Psoas muscle (tissue), 8 donors: ENCODE data around the gene NPTXR. TPM values are rescaled to one million over a fixed set of nuclear protein-coding genes. Genes with fewer than 3 reads are reported as not detected.

ENCODE experiments used
- ATAC-seq, 4 donors: fragments of 200-7000 bp; cut with Tn5 transposase; one replicate each; pipeline ENCODE4 v1.9.1; 2020; ENCODE audit warnings: moderate library complexity in 3 of 4, mild to moderate bottlenecking in 2 of 4
- DNase-seq, 2 donors: peaks; one replicate each; pipeline ENCODE4 v3.0.0-alpha.2; 2020
- H3K27ac ChIP-seq: fragments of 200-600 bp; one replicate; pipeline ENCODE4 v1.8.0; 2022
- H3K27me3 ChIP-seq, 3 donors: fragments of 200-600 bp in 1 of 3; one replicate each; pipeline versions ENCODE4 v1.6.1 to v1.8.0; 2013 to 2022; ENCODE audit warnings: low read length in 2 of 3, mild to moderate bottlenecking in 2 of 3, moderate library complexity in 1 of 3; ENCODE audit not compliant: insufficient read depth in 3 of 3
- H3K36me3 ChIP-seq, 2 donors: fragments of 200-600 bp in 1 of 2; one replicate each; pipeline versions ENCODE4 v1.6.1 to v1.8.0; 2013 to 2022; ENCODE audit warnings: low read depth in 1 of 2, mild to moderate bottlenecking in 1 of 2, moderate library complexity in 1 of 2; ENCODE audit not compliant: insufficient read depth in 1 of 2
- H3K4me1 ChIP-seq: fragments of 200-600 bp; one replicate; pipeline ENCODE4 v1.8.0; 2022
- H3K4me3 ChIP-seq: fragments of 200-600 bp; one replicate; pipeline ENCODE4 v1.8.0; 2022; ENCODE audit warnings: mild to moderate bottlenecking
- H3K9me3 ChIP-seq: fragments of 200-600 bp; one replicate; pipeline ENCODE4 v1.8.0; 2022
- WGBS, 3 donors: extraction: QIAGEN DNeasy Blood & Tissue Kit; methylation state at CpG; one replicate each; pipeline versions ENCODE4 v1.1.6 to v1.1.7; 2013; 5-methylcytosine and 5-hydroxymethylcytosine counted together
- intact Hi-C, 2 donors: fragments of 100-400 bp; cut with DNase I; formaldehyde crosslinking; loops; one replicate each; pipeline versions ENCODE4 v1.11.0 to v1.14.2; 2022
- polyA plus RNA-seq, 3 donors: library from polyadenylated mRNA; stranded (reverse); fragments of 200-250 nt; gene quantifications; one replicate each; pipeline ENCODE4 v1.2.3, GENCODE V29; 2013
- total RNA-seq, 4 donors: library from RNA; stranded (reverse); fragmentation: NEBNext Ultra II Directional in 2 of 4; extraction: Animal tissue kit (Norgen Biotek cat#: 25700) in 2 of 4; gene quantifications; one replicate each; pipeline versions ENCODE4 v1.2.1 to v1.2.4, GENCODE V29; 2021 to 2023
- TF ChIP-seq, protein P1 (sequence below): fragments of 200-600 bp; IDR thresholded peaks from one replicate; pipeline ENCODE4 v1.8.0; 2022; ENCODE audit warnings: antibody characterized with exemption
- donor health status: healthy with polysubstance abuse.
- donor health status: DM: no; HTN: no; CAD: no; lungs with moderate emphysema.
- donor health status: Bipolar disorder and iron deficiency.
- donor health status: healthy.
- donor health status: DM: yes; HTN: yes; CAD: no.
- donor health status: DM: no; HTN: no; CAD: no.
- donor health status: DM: no; HTN: no; CAD: no.
- donor health status: DM: yes; HTN: yes; CAD: no.

The NPTXR gene
- total and polyA plus RNA-seq, 7 donors, result 0.15 to 1.7 (median 0.39) TPM

DNA sequence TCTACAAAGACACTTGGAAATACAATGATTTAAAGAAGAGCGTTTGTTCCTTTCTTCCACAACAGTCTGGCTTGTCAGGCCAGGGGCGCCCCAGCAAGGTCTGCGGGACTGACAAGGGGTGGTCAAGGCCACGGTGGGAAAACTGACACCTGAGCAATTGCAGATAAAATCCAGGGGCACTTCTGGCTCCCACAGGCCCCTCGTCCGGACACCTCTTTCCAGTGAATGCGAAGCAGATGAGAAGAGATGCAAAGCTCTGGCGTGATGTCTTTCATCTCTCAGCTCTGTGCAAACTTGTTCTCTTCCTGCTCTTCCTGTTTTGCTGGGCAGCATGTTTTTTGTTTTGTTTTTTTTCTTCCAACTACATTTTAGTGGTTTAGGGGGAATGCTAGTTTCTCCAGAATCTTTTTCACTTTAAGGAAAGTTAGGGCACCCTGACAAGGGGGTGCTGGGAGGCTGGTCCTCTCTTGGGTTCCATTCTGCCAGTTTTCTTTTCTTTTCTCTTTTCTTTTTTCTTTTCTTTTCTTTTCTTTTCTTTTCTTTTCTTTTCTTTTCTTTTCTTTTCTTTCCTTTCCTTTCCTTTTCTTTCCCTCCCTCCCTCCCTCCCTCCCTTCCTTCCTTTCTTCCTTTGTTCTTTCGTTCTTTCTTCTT is 39.3 kb upstream of the NPTXR start:
- WGBS, 3 donors, result 69 to 76% (median 71%) methylated on average over 9 of the region's 9 CpGs
- no peaks in the 10 kb centered on the region for H3K9me3 ChIP-seq
- ATAC-seq (no peak), DNase-seq (no peak)
- no peaks in the 10 kb centered on the region for H3K27me3 ChIP-seq
- no peak overlapping the region for H3K4me3 ChIP-seq
- H3K27ac ChIP-seq, result no peak overlapping the region
- TF ChIP-seq, protein P1, sequence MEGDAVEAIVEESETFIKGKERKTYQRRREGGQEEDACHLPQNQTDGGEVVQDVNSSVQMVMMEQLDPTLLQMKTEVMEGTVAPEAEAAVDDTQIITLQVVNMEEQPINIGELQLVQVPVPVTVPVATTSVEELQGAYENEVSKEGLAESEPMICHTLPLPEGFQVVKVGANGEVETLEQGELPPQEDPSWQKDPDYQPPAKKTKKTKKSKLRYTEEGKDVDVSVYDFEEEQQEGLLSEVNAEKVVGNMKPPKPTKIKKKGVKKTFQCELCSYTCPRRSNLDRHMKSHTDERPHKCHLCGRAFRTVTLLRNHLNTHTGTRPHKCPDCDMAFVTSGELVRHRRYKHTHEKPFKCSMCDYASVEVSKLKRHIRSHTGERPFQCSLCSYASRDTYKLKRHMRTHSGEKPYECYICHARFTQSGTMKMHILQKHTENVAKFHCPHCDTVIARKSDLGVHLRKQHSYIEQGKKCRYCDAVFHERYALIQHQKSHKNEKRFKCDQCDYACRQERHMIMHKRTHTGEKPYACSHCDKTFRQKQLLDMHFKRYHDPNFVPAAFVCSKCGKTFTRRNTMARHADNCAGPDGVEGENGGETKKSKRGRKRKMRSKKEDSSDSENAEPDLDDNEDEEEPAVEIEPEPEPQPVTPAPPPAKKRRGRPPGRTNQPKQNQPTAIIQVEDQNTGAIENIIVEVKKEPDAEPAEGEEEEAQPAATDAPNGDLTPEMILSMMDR, result no peak
- intact Hi-C loops, result loop anchor here in 1 of 2 donors (5.0 kb wide), 1 partner anchor 34 kb away; no protein-coding TSS in a partner anchor
- peaks cover 13% of the 10 kb centered on the region for H3K4me1 ChIP-seq
- H3K36me3 ChIP-seq, result no peaks in the 10 kb centered on the region

- Histone ChIP-seq H3K4me1 (peaks cover 13% of the 10 kb centered on the region), H3K27me3 (no peaks in the 10 kb centered on the region), H3K27ac (peak overlapping the region; percentile 75), H3K4me3 (peak overlapping the region; percentile 41), H3K36me3 (no peaks in the 10 kb centered on the region), H3K9me3 (no peaks in the 10 kb centered on the region)
- WGBS, 3 donors, result 61 to 69% (median 64%) methylated on average over 8 of the region's 8 CpGs
- peak; percentile 29 to 37 (median 32) for ATAC-seq
- intact Hi-C loops, result loop anchor here in 1 of 2 donors (5.0 kb wide), 1 partner anchor 35 kb away; no protein-coding TSS in a partner anchor
- TF ChIP-seq, protein P1, result no peak
- DNase-seq, result peak in 1 of 2 donors; percentile 59
Observed at GRCh38 chr22:38881997-38882879, 38.4 kb upstream of the NPTXR start.

DNA sequence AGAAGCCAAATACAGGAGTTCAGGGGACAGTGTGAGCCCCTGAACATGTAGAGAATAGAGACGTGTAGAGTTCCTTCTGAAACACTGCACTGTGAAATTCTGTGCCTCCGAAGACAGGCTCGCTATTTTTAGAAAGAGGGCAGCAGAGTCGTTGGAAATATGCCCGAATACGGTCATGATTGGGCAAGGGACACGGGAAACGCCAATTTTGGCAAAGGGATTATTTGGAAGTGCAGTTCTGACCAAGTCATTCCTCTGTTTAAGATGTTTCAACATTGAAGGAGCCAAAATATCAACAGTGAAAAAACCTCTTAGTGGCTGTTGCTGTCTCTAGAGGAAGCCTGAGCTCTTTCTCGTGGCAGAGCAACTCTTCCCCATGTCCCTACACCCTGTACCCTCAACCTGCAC is 37.6 kb upstream of the NPTXR start:
- H3K4me3 ChIP-seq, result peak overlapping the region; percentile 41
- H3K27me3 ChIP-seq, result no peaks in the 10 kb centered on the region
- ATAC-seq (peak; percentile 75 to 92 (median 81)), DNase-seq (peak; percentile 54 to 68)
- peaks cover 13% of the 10 kb centered on the region for H3K4me1 ChIP-seq
- intact Hi-C loops, result loop anchor here in 1 of 2 donors (5.0 kb wide), 1 partner anchor 36 kb away; no protein-coding TSS in a partner anchor
- 5 to 9% (median 7%) methylated on average over 9 of the region's 9 CpGs for WGBS, 3 donors
- TF ChIP-seq, protein P1, result no peak
- H3K27ac ChIP-seq, result peak overlapping the region; percentile 75
- H3K36me3 ChIP-seq, result no peaks in the 10 kb centered on the region
- H3K9me3 ChIP-seq, result no peaks in the 10 kb centered on the region

- DNase-seq (no peak), ATAC-seq (no peak)
- no peaks in the 10 kb centered on the region for H3K27me3 ChIP-seq
- 82 to 95% (median 95%) methylated on average over 5 of the region's 5 CpGs for WGBS, 3 donors
- no peak overlapping the region for H3K4me3 ChIP-seq
- H3K9me3 ChIP-seq, result no peaks in the 10 kb centered on the region
- H3K4me1 ChIP-seq, result peaks cover 13% of the 10 kb centered on the region
- H3K27ac ChIP-seq, result no peak overlapping the region
- TF ChIP-seq, protein P1, result no peak
- intact Hi-C loops, result loop anchor here (5.0 to 10.0 kb wide), 3 partner anchors 37 to 435 kb away; partner anchors contain the start of gene RPL3 (in 1 of the 2)
- no peaks in the 10 kb centered on the region for H3K36me3 ChIP-seq
Observed at GRCh38 chr22:38879961-38880360, 36.1 kb upstream of the NPTXR start.
